ENCODE results near the gene CGNL1.

The CGNL1 gene

DNA sequence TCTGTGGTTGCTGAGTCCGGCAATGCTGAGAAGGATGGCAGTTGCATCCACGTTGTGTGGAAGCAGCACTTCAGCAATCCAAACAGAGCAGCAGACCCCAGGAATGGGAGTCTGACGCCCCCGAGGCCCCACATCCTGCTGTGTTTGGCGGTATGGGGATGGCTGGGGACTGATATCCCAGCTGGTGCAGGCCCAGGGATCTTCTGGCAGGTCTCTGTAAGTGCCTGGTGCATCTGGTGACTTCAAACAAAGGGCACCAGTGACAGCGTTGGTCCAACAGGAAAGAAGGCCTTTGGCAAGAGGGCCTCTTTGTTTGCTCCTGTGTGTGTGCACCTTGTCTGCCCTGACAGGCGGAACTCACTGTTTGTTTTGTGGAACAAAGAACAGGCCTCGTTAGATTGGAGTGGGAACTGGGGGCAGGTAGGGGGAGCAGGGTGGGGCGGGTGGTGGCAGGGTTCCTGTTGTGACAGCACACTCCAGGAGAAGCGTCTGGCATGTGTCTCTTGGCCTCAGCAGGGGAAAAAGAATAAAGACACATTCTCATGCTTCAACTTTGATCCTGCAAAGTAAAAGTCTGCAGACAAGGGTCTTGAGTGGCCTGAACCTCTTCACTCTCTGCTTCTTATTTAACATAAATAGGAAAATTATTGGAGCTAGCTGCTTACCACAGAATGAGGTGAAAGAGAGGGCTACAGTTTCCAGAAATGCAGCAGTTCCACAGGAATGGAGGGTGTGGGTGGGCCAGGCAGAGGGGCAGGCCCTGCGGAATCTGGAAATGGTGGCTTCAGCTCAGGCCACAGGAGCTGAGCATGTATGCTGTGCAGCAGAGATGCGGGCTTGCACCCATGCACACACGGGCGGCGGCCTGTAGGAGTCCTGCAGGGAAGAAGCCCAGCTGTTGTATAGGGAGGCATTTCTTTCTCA is 120.9 kb downstream of the CGNL1 start:
- no peak for ATAC-seq (ENCODE audit: insufficient read depth, low read depth)
- no peak overlapping the region for H3K9ac ChIP-seq (ENCODE audit: low read depth, low read length)

DNA sequence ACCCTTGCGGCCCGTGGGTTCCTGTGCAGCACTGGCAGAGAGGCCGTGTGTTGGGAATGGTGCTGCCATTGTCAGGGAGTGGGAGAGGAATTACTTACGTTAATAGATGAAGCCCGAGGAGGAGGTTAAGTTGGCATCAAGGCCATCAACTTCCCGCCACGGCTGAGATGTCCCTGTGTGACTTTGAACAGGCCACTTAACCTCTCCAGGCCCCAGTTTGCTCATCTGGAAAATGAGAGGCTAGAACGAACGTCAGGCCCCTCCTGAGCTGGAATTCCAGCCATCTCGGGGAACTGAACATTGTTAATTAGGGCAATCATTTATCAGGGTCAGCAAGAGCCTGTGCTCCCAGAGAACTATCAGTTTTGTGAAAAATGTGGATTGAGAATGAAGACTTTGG is 124.0 kb downstream of the CGNL1 start:
- H3K27ac ChIP-seq (ENCODE audit: low read length): no peak overlapping the region
- H3K79me2 ChIP-seq (ENCODE audit: insufficient read depth, low read length): no peaks in the 10 kb centered on the region
- no peaks in the 10 kb centered on the region for H3K27me3 ChIP-seq (ENCODE audit: insufficient read depth, low read length, poor library complexity)
- no peak overlapping the region for H2AFZ ChIP-seq (ENCODE audit: low read depth, low read length)
- H3K9me3 ChIP-seq (ENCODE audit: insufficient read depth, low read length, severe bottlenecking): no peaks in the 10 kb centered on the region
- ATAC-seq (ENCODE audit: insufficient read depth, low read depth): no peak
- H4K20me1 ChIP-seq (ENCODE audit: insufficient read depth, low read length): no peaks in the 10 kb centered on the region
- DNase-seq: no peak
- no peaks in the 10 kb centered on the region for H3K4me1 ChIP-seq (ENCODE audit: insufficient read depth, low read length)
- no peak overlapping the region for H3K9ac ChIP-seq (ENCODE audit: low read depth, low read length)
- H3K4me3 ChIP-seq (ENCODE audit: low read depth in 1 of 2, low read length in 2 of 2): no peak overlapping the region
- no peak overlapping the region for H3K4me2 ChIP-seq (ENCODE audit: insufficient read depth, low read length)
- TF ChIP-seq EZH2 (IDR thresholded peaks at IDR 0.05; ENCODE audit: borderline replicate concordance, low read depth, low read length, severe bottlenecking): no peak
- TF ChIP-seq, protein P1, sequence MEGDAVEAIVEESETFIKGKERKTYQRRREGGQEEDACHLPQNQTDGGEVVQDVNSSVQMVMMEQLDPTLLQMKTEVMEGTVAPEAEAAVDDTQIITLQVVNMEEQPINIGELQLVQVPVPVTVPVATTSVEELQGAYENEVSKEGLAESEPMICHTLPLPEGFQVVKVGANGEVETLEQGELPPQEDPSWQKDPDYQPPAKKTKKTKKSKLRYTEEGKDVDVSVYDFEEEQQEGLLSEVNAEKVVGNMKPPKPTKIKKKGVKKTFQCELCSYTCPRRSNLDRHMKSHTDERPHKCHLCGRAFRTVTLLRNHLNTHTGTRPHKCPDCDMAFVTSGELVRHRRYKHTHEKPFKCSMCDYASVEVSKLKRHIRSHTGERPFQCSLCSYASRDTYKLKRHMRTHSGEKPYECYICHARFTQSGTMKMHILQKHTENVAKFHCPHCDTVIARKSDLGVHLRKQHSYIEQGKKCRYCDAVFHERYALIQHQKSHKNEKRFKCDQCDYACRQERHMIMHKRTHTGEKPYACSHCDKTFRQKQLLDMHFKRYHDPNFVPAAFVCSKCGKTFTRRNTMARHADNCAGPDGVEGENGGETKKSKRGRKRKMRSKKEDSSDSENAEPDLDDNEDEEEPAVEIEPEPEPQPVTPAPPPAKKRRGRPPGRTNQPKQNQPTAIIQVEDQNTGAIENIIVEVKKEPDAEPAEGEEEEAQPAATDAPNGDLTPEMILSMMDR (IDR thresholded peaks at IDR 0.05; ENCODE audit: borderline replicate concordance, extremely low read depth, low read length, poor library complexity, severe bottlenecking): no peak
- no peaks in the 10 kb centered on the region for H3K36me3 ChIP-seq (ENCODE audit: insufficient read depth, low read length)

More for the DNA sequence above, 120.9 kb downstream of the CGNL1 start:
- H3K27ac ChIP-seq (ENCODE audit: low read length): no peak overlapping the region
- peaks cover 6% of the 10 kb centered on the region for H3K27me3 ChIP-seq (ENCODE audit: insufficient read depth, low read length, poor library complexity)
- no peak overlapping the region for H2AFZ ChIP-seq (ENCODE audit: low read depth, low read length)
- H3K9me3 ChIP-seq (ENCODE audit: insufficient read depth, low read length, severe bottlenecking): no peaks in the 10 kb centered on the region
- no peak overlapping the region for H3K4me2 ChIP-seq (ENCODE audit: insufficient read depth, low read length)
- no peak for TF ChIP-seq EZH2 (IDR thresholded peaks at IDR 0.05; ENCODE audit: borderline replicate concordance, low read depth, low read length, severe bottlenecking)
- TF ChIP-seq, protein P1 (IDR thresholded peaks at IDR 0.05; ENCODE audit: borderline replicate concordance, extremely low read depth, low read length, poor library complexity, severe bottlenecking): no peak
- no peaks in the 10 kb centered on the region for H3K36me3 ChIP-seq (ENCODE audit: insufficient read depth, low read length)
- H4K20me1 ChIP-seq (ENCODE audit: insufficient read depth, low read length): no peaks in the 10 kb centered on the region
- no peak overlapping the region for H3K4me3 ChIP-seq (ENCODE audit: low read depth in 1 of 2, low read length in 2 of 2)
- H3K4me1 ChIP-seq (ENCODE audit: insufficient read depth, low read length): no peaks in the 10 kb centered on the region
- no peak for DNase-seq
- H3K79me2 ChIP-seq (ENCODE audit: insufficient read depth, low read length): no peaks in the 10 kb centered on the region

DNA sequence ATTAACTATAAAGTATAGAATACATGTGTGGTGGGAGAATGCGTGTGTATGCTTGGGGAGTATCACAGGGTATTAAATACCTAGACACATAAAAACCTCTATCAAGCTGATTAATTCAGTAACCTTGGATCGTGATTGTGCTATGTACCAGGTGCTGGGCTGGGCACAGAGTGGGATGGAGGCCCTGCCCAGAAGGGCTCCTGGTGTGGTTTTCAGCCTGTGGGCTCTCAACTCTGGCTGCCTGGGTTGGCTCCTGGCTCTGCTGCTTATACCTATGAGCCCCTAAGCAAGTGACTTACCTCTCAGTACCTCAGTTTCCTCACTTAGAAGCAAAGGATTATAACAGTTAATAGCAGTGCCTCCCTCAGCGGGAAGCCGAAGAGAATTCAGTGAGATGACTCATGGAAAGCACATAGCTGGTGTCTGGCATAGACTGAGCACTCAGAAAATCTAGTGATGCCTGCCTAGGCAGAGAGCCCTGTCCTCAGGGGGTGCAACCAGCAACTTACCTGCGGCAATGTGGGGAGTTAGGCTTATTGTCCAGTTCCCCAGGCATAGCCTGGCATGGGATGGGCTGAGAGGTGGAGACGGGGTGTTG is 124.8 kb downstream of the CGNL1 start:
- no peaks in the 10 kb centered on the region for H3K27me3 ChIP-seq (ENCODE audit: insufficient read depth, low read length, poor library complexity)
- H2AFZ ChIP-seq (ENCODE audit: low read depth, low read length): no peak overlapping the region
- no peak for TF ChIP-seq EZH2 (IDR thresholded peaks at IDR 0.05; ENCODE audit: borderline replicate concordance, low read depth, low read length, severe bottlenecking)
- TF ChIP-seq, protein P1 (IDR thresholded peaks at IDR 0.05; ENCODE audit: borderline replicate concordance, extremely low read depth, low read length, poor library complexity, severe bottlenecking): no peak
- H3K36me3 ChIP-seq (ENCODE audit: insufficient read depth, low read length): no peaks in the 10 kb centered on the region
- H4K20me1 ChIP-seq (ENCODE audit: insufficient read depth, low read length): no peaks in the 10 kb centered on the region
- H3K4me1 ChIP-seq (ENCODE audit: insufficient read depth, low read length): no peaks in the 10 kb centered on the region
- H3K27ac ChIP-seq (ENCODE audit: low read length): no peak overlapping the region
- H3K9ac ChIP-seq (ENCODE audit: low read depth, low read length): no peak overlapping the region
- no peak for DNase-seq
- ATAC-seq (ENCODE audit: insufficient read depth, low read depth): no peak
- no peaks in the 10 kb centered on the region for H3K79me2 ChIP-seq (ENCODE audit: insufficient read depth, low read length)
- no peak overlapping the region for H3K4me3 ChIP-seq (ENCODE audit: low read depth in 1 of 2, low read length in 2 of 2)
- no peak overlapping the region for H3K4me2 ChIP-seq (ENCODE audit: insufficient read depth, low read length)
- H3K9me3 ChIP-seq (ENCODE audit: insufficient read depth, low read length, severe bottlenecking): no peaks in the 10 kb centered on the region

Measured in DND-41 (cell line).